NCI-H526 (cell line): Measurements from ENCODE around the gene CARNS1.

Experiments used
- DNase-seq, 2 experiments: peaks; one replicate each; lab custom pipeline; 2025; lab: John Stamatoyannopoulos, UW

CARNS1 gene

GRCh38 chr11:67415501-67416304, at the start of gene CARNS1:
Gene CARNS1 (plus strand): TSS chr11:67415678. CDS start chr11:67416200, 522 bp downstream.
- DNase-seq: peak in 1 of 2 experiments; percentile 42

- peak; percentile 56 to 61 for DNase-seq
Measured at GRCh38 chr11:67365736-67366444, 49.6 kb upstream of the CARNS1 start.

DNA sequence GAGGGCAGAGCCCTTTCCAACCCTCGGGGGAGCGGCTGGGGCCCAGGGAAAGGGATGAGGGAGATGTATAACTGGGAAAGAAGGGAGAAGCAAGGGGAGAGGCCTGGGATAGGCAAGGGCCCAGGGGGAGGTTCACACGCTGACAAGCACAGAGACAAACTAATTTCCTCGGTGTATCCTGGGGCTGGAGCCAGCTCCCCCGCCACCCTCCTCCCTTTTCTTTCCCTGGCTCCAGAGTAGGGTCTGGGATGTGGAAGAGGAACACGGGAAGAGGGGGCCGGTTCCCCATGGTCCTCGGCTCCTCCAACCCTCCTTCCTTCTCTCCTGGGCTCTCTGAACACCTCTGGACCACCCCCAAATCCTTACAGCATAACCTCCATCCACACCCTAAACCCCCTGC, 48.9 kb upstream of the CARNS1 start:
- no peak for DNase-seq

GRCh38 chr11:67366961-67367760, 48.3 kb upstream of the CARNS1 start:
- no peak for DNase-seq

GRCh38 chr11:67367761-67368227, 47.7 kb upstream of the CARNS1 start:
- no peak for DNase-seq

- DNase-seq: no peak
Measured at GRCh38 chr11:67368621-67369020, 46.9 kb upstream of the CARNS1 start.

- DNase-seq: no peak
Measured at GRCh38 chr11:67369275-67369674, 46.2 kb upstream of the CARNS1 start.

- DNase-seq: no peak
Measured at GRCh38 chr11:67369801-67370284, 45.6 kb upstream of the CARNS1 start.

- no peak for DNase-seq
Measured at GRCh38 chr11:67370351-67371076, 45.0 kb upstream of the CARNS1 start.

- peak in 1 of 2 experiments; percentile 63 for DNase-seq
Measured at GRCh38 chr11:67371189-67371910, 44.1 kb upstream of the CARNS1 start.

- no peak for DNase-seq
Measured at GRCh38 chr11:67371911-67372320, 43.6 kb upstream of the CARNS1 start.

GRCh38 chr11:67372321-67372992, 43.0 kb upstream of the CARNS1 start:
- peak in 1 of 2 experiments; percentile 62 for DNase-seq

DNA sequence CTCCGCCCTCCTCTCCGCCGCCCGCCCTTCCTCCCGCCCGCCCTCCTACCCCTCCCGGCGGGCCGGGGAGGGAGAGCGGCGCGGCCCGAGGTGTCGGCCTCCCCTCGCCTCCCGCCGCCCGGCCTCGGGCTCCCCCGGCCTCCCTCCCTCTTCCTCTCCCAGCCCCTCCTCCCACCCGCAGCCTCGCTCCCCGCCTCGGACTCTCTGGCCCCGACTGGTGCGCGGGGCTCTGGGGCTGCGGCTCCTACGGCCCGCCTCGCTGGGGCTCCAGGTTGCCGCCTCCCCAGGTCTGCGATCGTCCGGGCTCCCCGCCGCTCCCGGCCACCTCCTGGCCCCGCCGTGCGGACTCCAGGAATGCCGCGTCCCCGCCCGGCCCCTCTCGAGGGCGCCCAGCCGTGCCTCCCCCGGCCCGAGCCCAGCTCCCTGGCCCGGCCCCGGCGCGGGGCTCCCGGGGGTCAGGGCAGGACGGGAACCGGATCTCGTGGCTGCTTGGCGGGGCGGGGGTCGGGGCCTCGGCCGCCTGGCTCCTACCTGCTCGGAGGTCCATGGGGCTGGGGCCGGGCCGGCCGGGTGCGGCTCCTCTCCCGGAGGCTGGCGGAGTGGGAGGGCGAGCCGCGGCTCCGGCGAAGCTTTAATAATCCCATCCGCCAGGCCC, 42.4 kb upstream of the CARNS1 start, which contains the start of gene CLCF1:
Gene CLCF1 (minus strand): TSS at position 606 of the 655 bp plus-strand sequence. CDS start 59 bp downstream, at position 547.
- peak; percentile 28 to 86 for DNase-seq

- peak; percentile 46 to 86 for DNase-seq
Measured at GRCh38 chr11:67373648-67374570, 41.6 kb upstream of the CARNS1 start.

- no peak for DNase-seq
Measured at GRCh38 chr11:67374571-67375281, 40.8 kb upstream of the CARNS1 start.

- DNase-seq: no peak
Measured at GRCh38 chr11:67375320-67376055, 40.0 kb upstream of the CARNS1 start.
